Measurements from ENCODE around the gene OTOP3.

DNA sequence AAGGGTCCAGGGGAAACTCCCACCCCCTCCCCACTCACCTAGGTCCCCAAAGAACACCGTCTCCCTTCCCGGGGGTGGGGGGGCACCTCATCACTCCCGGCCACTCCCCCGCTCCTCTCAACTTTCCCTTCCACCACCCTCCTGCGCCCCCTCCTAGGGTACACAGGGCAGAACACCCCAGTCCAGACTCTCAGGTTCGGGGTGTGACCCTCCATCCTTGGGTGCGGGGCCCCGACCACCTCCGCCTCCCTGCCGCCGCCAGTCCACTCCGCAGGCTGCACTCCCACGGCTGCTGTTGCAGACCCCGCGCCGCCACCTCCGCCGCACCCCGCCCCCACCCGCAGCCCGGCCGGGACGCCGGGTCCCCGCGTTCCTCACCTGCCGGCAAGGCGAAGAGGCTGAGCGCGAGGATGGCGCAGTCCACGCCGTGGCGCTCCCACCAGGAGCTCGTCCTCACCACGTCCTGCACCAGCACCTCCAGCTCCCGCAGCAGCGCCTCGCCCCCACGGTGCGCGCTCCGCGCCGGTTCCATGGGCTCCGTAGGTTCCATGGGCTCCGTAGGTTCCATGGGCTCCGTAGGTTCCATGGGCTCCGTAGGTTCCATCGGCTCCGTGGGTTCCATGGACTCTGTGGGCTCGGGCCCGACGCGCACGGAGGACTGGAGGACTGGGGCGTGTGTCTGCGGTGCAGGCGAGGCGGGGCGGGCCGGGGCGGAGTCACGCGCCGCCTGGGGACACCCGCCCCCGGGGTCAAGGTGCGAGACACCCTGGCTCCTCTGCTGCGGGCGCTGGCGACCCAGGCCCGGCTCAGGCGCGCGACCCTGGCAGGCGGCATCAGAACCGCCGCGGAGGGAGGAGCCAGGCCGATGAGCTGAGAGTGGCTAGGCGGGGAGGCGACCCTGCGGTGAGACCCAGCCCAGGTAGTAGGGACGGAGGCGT lies 42.5 kb upstream of the OTOP3 start, which contains the start of gene FADS6:
- no peak for TF ChIP-seq CTCF (IDR thresholded peaks at IDR 0.05; ENCODE audit: insufficient read depth, low read length, poor library complexity, severe bottlenecking)
- TF ChIP-seq EZH2phosphoT487 (conservative IDR thresholded peaks at IDR 0.05; ENCODE audit: low read length), result no peak

Data from SU-DHL-6 (cell line).